H1 (cell line): Measurements from ENCODE around the gene EPN2. TPM values are rescaled to one million over a fixed set of nuclear protein-coding genes. Genes with fewer than 3 reads are reported as not detected.
A peak's percentile ranks its signal among the peaks of the same experiment; 100 is the strongest.

Source experiments
- CTCF ChIA-PET: fragments of 300-600 bp; sonication (Branson Sonifier 250); formaldehyde crosslinking; loops from one replicate; lab custom pipeline; 2021; ENCODE audit not compliant: partially characterized antibody; lab: Charles Lee
- POLR2A ChIA-PET: fragments of 300-600 bp; sonication (Branson Sonifier 250); formaldehyde crosslinking; loops from one replicate; lab custom pipeline; 2021; ENCODE audit warnings: inconsistent platforms; ENCODE audit not compliant: partially characterized antibody; lab: Charles Lee
- DNase-seq, 2 experiments: peaks; one replicate each; pipeline versions ENCODE4 v3.0.0 to v3.0.0-alpha.2; 2010 to 2022; ENCODE audit warnings: low spot score in 2 of 2, low read depth in 1 of 2, mixed read lengths in 1 of 2
- FAIRE-seq: peaks from 2 replicates; lab custom pipeline; 2011; peaks lifted over from hg19 to GRCh38; lab: Jason Lieb, UNC
- H2AFZ ChIP-seq: 2 replicates; pipeline ENCODE4 v1.8.1; 2012; ENCODE audit warnings: low read length, inconsistent platforms
- H2AK5ac ChIP-seq: 2 replicates; pipeline ENCODE4 v1.6.1; 2013; ENCODE audit warnings: low read depth, low read length
- H2BK120ac ChIP-seq: replicated peaks from 2 replicates; pipeline ENCODE3; 2013; ENCODE audit warnings: low read depth, low read length, inconsistent platforms
- H2BK12ac ChIP-seq: 2 replicates; pipeline ENCODE4 v1.6.1; 2013; ENCODE audit warnings: low read depth, low read length
- H2BK15ac ChIP-seq: 2 replicates; pipeline ENCODE4 v1.6.1; 2013; ENCODE audit warnings: low read length
- H2BK20ac ChIP-seq: 2 replicates; pipeline ENCODE4 v1.6.1; 2013; ENCODE audit warnings: low read length
- H2BK5ac ChIP-seq: 2 replicates; pipeline ENCODE4 v1.6.1; 2013; ENCODE audit warnings: low read depth, low read length
- H3K14ac ChIP-seq: 2 replicates; pipeline ENCODE4 v1.6.1; 2013; ENCODE audit warnings: inconsistent platforms; ENCODE audit not compliant: insufficient read length
- H3K18ac ChIP-seq: 2 replicates; pipeline ENCODE4 v1.6.1; 2013; ENCODE audit warnings: low read length; ENCODE audit errors: extremely low read depth
- H3K23ac ChIP-seq: 2 replicates; pipeline ENCODE4 v1.6.1; 2013; ENCODE audit warnings: inconsistent platforms; ENCODE audit not compliant: insufficient read length
- H3K23me2 ChIP-seq: 2 replicates; pipeline ENCODE4 v1.6.1; 2013; ENCODE audit warnings: low read depth, low read length
- H3K27ac ChIP-seq: 2 replicates; pipeline ENCODE4 v1.6.1; 2011; ENCODE audit warnings: low read depth, low read length, inconsistent platforms
- H3K27me3 ChIP-seq, 4 experiments: replicated peaks in 1 of 4; 1 replicate in 1 of 4; 2 replicates in 3 of 4; pipeline versions ENCODE4 v1.6.1 to v1.8.1; 2011 to 2013; ENCODE audit warnings: low read length in 3 of 4, mild to moderate bottlenecking in 3 of 4, inconsistent platforms in 2 of 4, mixed read lengths in 2 of 4, moderate library complexity in 1 of 4; ENCODE audit not compliant: control insufficient read depth in 3 of 4, insufficient read depth in 3 of 4; ENCODE audit errors: extremely low read depth in 1 of 4
- H3K36me3 ChIP-seq, 4 experiments: 2 replicates each; pipeline versions ENCODE4 v1.6.1 to v1.8.1; 2011 to 2013; ENCODE audit warnings: mild to moderate bottlenecking in 4 of 4, low read length in 3 of 4, moderate library complexity in 2 of 4, control low read depth in 1 of 4, inconsistent platforms in 1 of 4; ENCODE audit not compliant: insufficient read depth in 4 of 4, control insufficient read depth in 2 of 4
- H3K4ac ChIP-seq: replicated peaks from 2 replicates; pipeline ENCODE3; 2013; ENCODE audit warnings: low read length, low read depth, mixed read lengths, inconsistent platforms; ENCODE audit not compliant: insufficient read length
- H3K4me1 ChIP-seq, 4 experiments: replicated peaks in 1 of 4; 1 replicate in 1 of 4; 2 replicates in 3 of 4; pipeline versions ENCODE4 v1.6.1 to v1.8.1; 2011 to 2013; ENCODE audit warnings: low read length in 3 of 4, inconsistent platforms in 2 of 4, mixed read lengths in 1 of 4; ENCODE audit not compliant: insufficient read depth in 4 of 4, control insufficient read depth in 3 of 4
- H3K4me2 ChIP-seq, 2 experiments: 2 replicates each; pipeline versions ENCODE4 v1.6.1 to v1.8.1; 2011 to 2013; ENCODE audit warnings: low read depth in 2 of 2, low read length in 2 of 2, control low read depth in 1 of 2, inconsistent platforms in 1 of 2, mild to moderate bottlenecking in 1 of 2; ENCODE audit not compliant: insufficient read depth in 1 of 2
- H3K4me3 ChIP-seq, 4 experiments: fragments of 200-600, 300-600 bp in 1 of 4; sonication (generic), shearing (Covaris generic), sonication (Bioruptor Twin) in 1 of 4; 2 replicates each; pipeline versions ENCODE4 v1.5.1 to v1.8.1; 2011 to 2016; ENCODE audit warnings: low read length in 4 of 4, low read depth in 3 of 4, control low read depth in 2 of 4, inconsistent platforms in 2 of 4, mild to moderate bottlenecking in 2 of 4, mixed read lengths in 1 of 4, moderate library complexity in 1 of 4; ENCODE audit not compliant: insufficient read depth in 2 of 4; ENCODE audit errors: extremely low read depth in 1 of 4
- H3K56ac ChIP-seq: replicated peaks from 2 replicates; pipeline ENCODE3; 2013; ENCODE audit warnings: low read depth, mild to moderate bottlenecking, mixed read lengths, low read length, inconsistent platforms; ENCODE audit not compliant: insufficient read length
- H3K79me1 ChIP-seq: 2 replicates; pipeline ENCODE4 v1.6.1; 2013; ENCODE audit warnings: low read depth, low read length, control low read depth
- H3K79me2 ChIP-seq, 2 experiments: 2 replicates each; pipeline versions ENCODE4 v1.6.1 to v1.8.1; 2012 to 2013; ENCODE audit warnings: low read length in 2 of 2, mild to moderate bottlenecking in 2 of 2, inconsistent platforms in 1 of 2; ENCODE audit not compliant: insufficient read depth in 2 of 2, control insufficient read depth in 1 of 2
- H3K9ac ChIP-seq, 4 experiments: replicated peaks in 1 of 4; 1 replicate in 1 of 4; 2 replicates in 3 of 4; pipeline versions ENCODE4 v1.6.1 to v1.8.1; 2011 to 2013; ENCODE audit warnings: low read depth in 3 of 4, low read length in 3 of 4, control low read depth in 2 of 4, mild to moderate bottlenecking in 2 of 4, moderate library complexity in 2 of 4, inconsistent platforms in 1 of 4; ENCODE audit errors: extremely low read depth in 1 of 4
- H3K9me3 ChIP-seq, 2 experiments: 2 replicates each; pipeline versions ENCODE4 v1.6.1 to v1.8.1; 2012 to 2013; ENCODE audit warnings: mild to moderate bottlenecking in 2 of 2, moderate library complexity in 2 of 2, control low read depth in 1 of 2, inconsistent platforms in 1 of 2, low read depth in 1 of 2, low read length in 1 of 2, mixed read lengths in 1 of 2; ENCODE audit not compliant: insufficient read depth in 2 of 2
- H4K20me1 ChIP-seq, 2 experiments: replicated peaks in 1 of 2; 2 replicates each; pipeline versions ENCODE3 to v1.8.1; 2011 to 2013; ENCODE audit warnings: inconsistent platforms in 2 of 2, low read length in 2 of 2, mild to moderate bottlenecking in 1 of 2; ENCODE audit not compliant: insufficient read depth in 2 of 2, control insufficient read depth in 1 of 2
- H4K5ac ChIP-seq: 2 replicates; pipeline ENCODE4 v1.6.1; 2013; ENCODE audit warnings: low read length, low read depth, mixed read lengths, inconsistent platforms; ENCODE audit not compliant: insufficient read length
- H4K8ac ChIP-seq: 2 replicates; pipeline ENCODE4 v1.8.0; 2013; ENCODE audit warnings: mild to moderate bottlenecking, moderate library complexity, low read length, inconsistent platforms; ENCODE audit not compliant: insufficient read depth; ENCODE audit errors: extremely low read depth
- H4K91ac ChIP-seq: replicated peaks from 2 replicates; pipeline ENCODE3; 2013; ENCODE audit warnings: low read length, mixed read lengths, inconsistent platforms; ENCODE audit not compliant: insufficient read length
- ASH2L ChIP-seq: fragments of 200-600, 300-600 bp; sonication (generic); IDR thresholded peaks from one replicate; pipeline ENCODE4 v1.7.1; 2017; ENCODE audit warnings: low read length
- CREB1 ChIP-seq: IDR thresholded peaks from 2 replicates; pipeline ENCODE4 v1.6.1; 2012; ENCODE audit warnings: inconsistent platforms
- NANOG ChIP-seq: IDR thresholded peaks from 2 replicates; pipeline ENCODE4 v1.6.1; 2011; ENCODE audit warnings: low read length, low read depth, mild to moderate bottlenecking, inconsistent platforms; ENCODE audit not compliant: insufficient read depth, poor library complexity, severe bottlenecking
- POLR2AphosphoS5 ChIP-seq: IDR thresholded peaks from 2 replicates; pipeline ENCODE4 v1.6.1; 2011; ENCODE audit warnings: low read depth, low read length
- SIN3A ChIP-seq, 2 experiments: IDR thresholded peaks in 1 of 2; conservative IDR thresholded peaks in 1 of 2; 2 replicates each; pipeline ENCODE4 v1.6.1; 2011 to 2012; ENCODE audit warnings: low read length in 2 of 2, improper control_type of control experiment in 1 of 2, low read depth in 1 of 2, mild to moderate bottlenecking in 1 of 2
- SP4 ChIP-seq: IDR thresholded peaks from 2 replicates; pipeline ENCODE4 v1.6.1; 2012; ENCODE audit warnings: low read length, inconsistent platforms
- TBP ChIP-seq: IDR thresholded peaks from 2 replicates; pipeline ENCODE4 v1.6.1; 2011; ENCODE audit warnings: low read depth, low read length, improper control_type of control experiment
- TCF12 ChIP-seq: IDR thresholded peaks from 2 replicates; pipeline ENCODE4 v1.6.1; 2011; ENCODE audit warnings: low read depth, mild to moderate bottlenecking, low read length
- WGBS, 2 experiments: shearing (Covaris generic) in 1 of 2; methylation state at CpG; one replicate each; pipeline versions ENCODE4 v1.1.6 to v1.1.7; 2013 to 2015; ENCODE audit warnings: low lambda C conversion rate in 2 of 2, mixed read lengths in 2 of 2, inconsistent platforms in 1 of 2, low coverage in 1 of 2, missing lambda C conversion rate in 1 of 2; ENCODE audit not compliant: insufficient replicate concordance in 2 of 2, insufficient coverage in 1 of 2, insufficient read length in 1 of 2; ENCODE audit errors: extremely low coverage in 1 of 2, missing lambda C conversion rate in 1 of 2; 5-methylcytosine and 5-hydroxymethylcytosine counted together
- polyA plus RNA-seq, 7 experiments: library from polyadenylated mRNA; depleted of rRNA in 3 of 7; stranded (reverse) in 5 of 7; unstranded in 2 of 7; fragments of >200 nt in 5 of 7; fragments of 200-250 nt in 2 of 7; gene quantifications; 1 replicate in 5 of 7; 2 replicates in 1 of 7; 4 replicates in 1 of 7; pipeline versions ENCODE4 v1.2.1 to v1.2.3, GENCODE V29; 2011 to 2013; ENCODE audit warnings: missing spikeins in 2 of 7, mixed read lengths in 2 of 7
- total RNA-seq: library from RNA; stranded (reverse); fragmentation: NEBNext Ultra II Directional; extraction: Animal tissue kit (Norgen Biotek cat#: 25700); gene quantifications from 2 replicates; pipeline ENCODE4 v1.2.1, GENCODE V29; 2021
- TF ChIP-seq, protein P1 (sequence below): IDR thresholded peaks from 2 replicates; pipeline ENCODE4 v1.6.1; 2011; ENCODE audit warnings: low read length, improper control_type of control experiment
- TF ChIP-seq, protein P2 (sequence below): IDR thresholded peaks from 2 replicates; pipeline ENCODE4 v1.6.1; 2012; ENCODE audit warnings: inconsistent platforms

The EPN2 gene
- total and polyA plus RNA-seq, 2 of the 8 experiments (the other 6 are each of a cell fraction or from before 2014, with no cell fraction given): 28.7 to 55.8 TPM

DNA sequence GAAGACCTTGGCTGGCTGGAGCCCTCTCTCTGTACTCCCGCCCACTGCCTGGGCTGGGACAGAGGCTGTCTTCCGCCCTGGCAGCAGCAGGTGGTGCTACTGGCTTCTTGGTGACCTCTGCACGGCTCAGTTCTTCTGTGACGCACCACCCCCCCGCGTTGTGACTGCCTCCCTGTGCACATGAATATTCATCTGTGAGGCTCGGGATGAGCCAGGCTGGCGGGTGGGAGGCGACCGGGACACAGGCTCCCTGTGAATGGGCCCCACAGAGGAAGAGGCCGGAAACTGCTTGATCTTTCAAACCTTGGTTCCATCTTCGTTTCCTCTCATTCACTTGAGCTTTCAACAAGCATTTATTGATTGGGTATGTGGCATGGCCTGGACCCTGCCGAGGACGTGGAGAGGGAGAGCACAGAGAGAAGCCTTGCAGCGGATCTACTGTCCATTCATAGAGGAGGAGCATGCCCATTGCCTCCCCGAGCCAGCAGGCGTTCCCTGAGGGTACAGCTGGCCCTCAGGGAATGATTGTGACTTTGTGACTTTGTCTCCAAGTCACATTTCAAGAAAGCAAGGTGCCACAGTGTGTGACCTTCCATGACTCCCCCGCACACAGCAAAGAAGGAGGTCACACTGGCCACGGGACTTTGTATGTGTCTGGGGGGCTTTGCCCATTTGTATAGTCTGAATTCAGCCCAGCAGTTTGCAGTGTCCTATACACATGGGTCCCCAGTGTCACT lies 80.4 kb downstream of the EPN2 start:
- Histone ChIP-seq H3K27me3 (no peaks in the 10 kb centered on the region), H2BK5ac (peak overlapping the region; percentile 25; the same call in 1 of the 2 replicates), H3K18ac (no peak overlapping the region), H3K9me3 (no peaks in the 10 kb centered on the region), H4K91ac (no peak overlapping the region), H3K4me3 (no peak overlapping the region), H3K4ac (no peak overlapping the region), H3K14ac (no peak overlapping the region), H3K9ac (no peak overlapping the region), H4K20me1 (peaks cover 0 to 7% of the 10 kb centered on the region in 2 experiments), H4K5ac (no peak overlapping the region), H3K79me1 (peaks cover 9% of the 10 kb centered on the region), H2BK15ac (no peak overlapping the region), H2BK120ac (no peak overlapping the region), H3K23me2 (no peaks in the 10 kb centered on the region), H2BK12ac (peak overlapping the region; percentile 35; the same call in 1 of the 2 replicates), H3K4me2 (peak overlapping the region in 1 of 2 experiments; percentile 37; a peak in 2 of 4 replicates), H3K79me2 (no peaks in the 10 kb centered on the region), H2AK5ac (no peak overlapping the region), H3K56ac (no peak overlapping the region), H3K23ac (no peak overlapping the region), H3K27ac (no peak overlapping the region), H3K36me3 (peaks cover 0 to 15% (median 5%) of the 10 kb centered on the region in 4 experiments; a peak in 6 of 8 replicates), H2BK20ac (0 out of 2 replicates have a peak overlapping the region, but pooled peaks have one; percentile 15), H3K4me1 (peaks cover 0 to 19% (median 11%) of the 10 kb centered on the region in 4 experiments), H4K8ac (no peak overlapping the region), H2AFZ (no peak overlapping the region)
- WGBS, 2 experiments: 47% methylated on average over 19 of the region's 19 CpGs; no CpG with 5 or more reads in 1 of the 2 experiments
- CTCF ChIA-PET: interaction anchor here (1.4 to 2.4 kb wide), 4 partner anchors 10 to 20 kb away, joined by 3 to 7 read pairs (median 3); no protein-coding TSS in a partner anchor
- FAIRE-seq (peak; percentile 86), DNase-seq (peak; percentile 74 to 80)
- POLR2A ChIA-PET: interaction anchor here (0.6 to 1.9 kb wide), 4 partner anchors 9 to 51 kb away, joined by 3 to 5 read pairs (median 4); no protein-coding TSS in a partner anchor
- TF ChIP-seq SIN3A (conservative IDR thresholded peaks at IDR 0.05 in 1 of 2, IDR thresholded peaks at IDR 0.05 in 1 of 2; ENCODE audit: low read depth in 1 of 2, low read length in 2 of 2): peak in 1 of 2 experiments; percentile 86; a peak in 2 of 4 replicates
- TF ChIP-seq, protein P1, sequence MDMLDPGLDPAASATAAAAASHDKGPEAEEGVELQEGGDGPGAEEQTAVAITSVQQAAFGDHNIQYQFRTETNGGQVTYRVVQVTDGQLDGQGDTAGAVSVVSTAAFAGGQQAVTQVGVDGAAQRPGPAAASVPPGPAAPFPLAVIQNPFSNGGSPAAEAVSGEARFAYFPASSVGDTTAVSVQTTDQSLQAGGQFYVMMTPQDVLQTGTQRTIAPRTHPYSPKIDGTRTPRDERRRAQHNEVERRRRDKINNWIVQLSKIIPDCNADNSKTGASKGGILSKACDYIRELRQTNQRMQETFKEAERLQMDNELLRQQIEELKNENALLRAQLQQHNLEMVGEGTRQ: peak; percentile 20; the same call in 1 of the 2 replicates
- TF ChIP-seq TCF12: peak; percentile 72; the same call in 1 of the 2 replicates
- peak; percentile 60 for TF ChIP-seq ASH2L
- peak; percentile 59 for TF ChIP-seq NANOG
- no peak for TF ChIP-seq SP4
- peak; percentile 72 for TF ChIP-seq CREB1
- peak; percentile 57 for TF ChIP-seq TBP
- TF ChIP-seq, protein P2, sequence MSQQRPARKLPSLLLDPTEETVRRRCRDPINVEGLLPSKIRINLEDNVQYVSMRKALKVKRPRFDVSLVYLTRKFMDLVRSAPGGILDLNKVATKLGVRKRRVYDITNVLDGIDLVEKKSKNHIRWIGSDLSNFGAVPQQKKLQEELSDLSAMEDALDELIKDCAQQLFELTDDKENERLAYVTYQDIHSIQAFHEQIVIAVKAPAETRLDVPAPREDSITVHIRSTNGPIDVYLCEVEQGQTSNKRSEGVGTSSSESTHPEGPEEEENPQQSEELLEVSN: peak; percentile 49; the same call in 1 of the 2 replicates
- TF ChIP-seq POLR2AphosphoS5: 0 out of 2 replicates have a peak, but pooled peaks have one; percentile 1
